Epithelial cell of prostate (primary cell): ENCODE measurements around the gene PRPSAP2.
"Not testable (repeated sequence)": the region's sequence is repeated elsewhere in the genome, so short reads cannot be mapped to it uniquely, and the experiment has no call there.

Experiments
- DNase-seq: peaks from one replicate; pipeline ENCODE4 v3.0.0-alpha.2; 2011; ENCODE audit warnings: low read depth, low spot score
- H3K27ac ChIP-seq: fragments of 450-650 bp; 2 replicates; pipeline ENCODE4 v1.5.1; 2017; ENCODE audit warnings: mild to moderate bottlenecking

The PRPSAP2 gene

DNA sequence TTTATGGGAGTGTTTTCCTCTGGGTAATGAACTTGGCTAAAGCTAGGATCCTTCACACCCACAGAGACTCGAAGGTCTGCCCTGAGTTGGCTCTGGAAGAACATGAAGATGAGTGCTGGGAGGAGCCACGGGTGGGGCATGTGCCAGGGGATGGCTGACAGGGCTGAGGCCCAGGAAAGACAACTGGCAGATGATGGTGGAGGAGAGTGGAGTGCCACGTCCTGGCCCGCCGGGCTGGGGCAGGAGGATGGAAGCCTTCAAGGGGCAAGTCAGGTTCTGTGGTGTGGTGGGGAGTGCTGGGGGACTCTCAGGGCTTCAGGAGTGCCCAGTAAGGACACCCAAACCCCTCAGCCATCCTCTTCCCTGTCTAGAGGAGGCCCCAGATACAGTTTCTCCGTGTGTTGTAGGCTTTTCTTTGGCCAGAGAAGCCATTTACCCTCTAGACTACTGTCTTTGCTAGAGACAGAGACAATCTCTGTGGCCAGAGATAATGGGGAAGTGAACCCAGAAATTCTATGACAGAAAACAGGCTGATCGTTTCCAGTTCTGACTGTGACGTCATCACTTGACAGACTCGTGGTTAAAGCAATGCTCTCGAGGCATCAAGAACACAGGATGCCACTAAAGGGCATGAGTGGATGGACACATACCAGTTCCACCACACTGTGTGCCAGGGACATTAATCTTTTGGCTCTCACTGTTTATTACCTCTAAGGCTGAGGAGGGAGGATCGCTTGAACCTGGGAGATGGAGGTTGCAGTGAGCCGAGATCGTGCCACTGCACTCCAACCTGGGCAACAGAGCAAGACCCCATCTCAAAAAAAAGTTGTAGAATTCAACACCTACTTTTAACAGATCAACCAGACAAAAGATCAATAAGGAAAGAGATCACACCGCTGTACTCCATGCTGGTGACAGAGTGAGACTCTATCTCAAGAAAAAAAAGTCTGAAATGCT is 75.4 kb downstream of the PRPSAP2 start:
- no peak for DNase-seq
- H3K27ac ChIP-seq: no peak overlapping the region

DNA sequence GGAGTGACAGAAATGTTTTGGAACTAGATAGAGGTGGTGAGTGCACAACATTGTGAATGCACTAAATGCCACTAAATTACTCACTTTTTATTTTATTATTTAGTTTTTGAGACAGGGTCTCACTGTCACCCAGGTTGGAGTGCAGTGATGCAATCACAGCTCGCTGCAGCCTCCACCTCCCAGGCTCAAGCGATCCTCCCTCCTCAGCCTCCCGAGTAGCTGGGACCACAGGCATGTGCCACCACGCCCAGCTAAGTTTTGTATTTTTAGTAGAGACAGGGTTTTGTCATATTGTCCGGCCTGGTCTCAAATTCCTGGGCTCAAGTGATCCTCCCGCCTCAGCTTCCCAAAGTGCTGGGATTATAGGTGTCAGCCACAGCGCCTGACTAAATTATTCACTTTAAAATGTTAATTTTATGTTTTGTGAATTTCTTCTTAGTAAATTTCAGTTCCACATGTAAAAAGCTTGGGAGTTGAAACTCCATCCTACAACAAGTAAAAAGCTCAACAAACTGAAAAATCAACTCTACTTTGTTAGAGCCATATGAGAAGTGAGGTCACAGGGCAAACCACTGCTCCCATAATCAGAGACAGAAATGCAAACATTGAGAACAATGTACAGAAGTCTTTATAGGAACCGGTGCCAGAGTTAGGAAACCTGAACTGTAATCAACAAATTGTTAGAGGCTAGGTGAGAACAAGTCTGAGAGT is 80.2 kb downstream of the PRPSAP2 start:
- no peak for DNase-seq
- no peak overlapping the region for H3K27ac ChIP-seq

DNA sequence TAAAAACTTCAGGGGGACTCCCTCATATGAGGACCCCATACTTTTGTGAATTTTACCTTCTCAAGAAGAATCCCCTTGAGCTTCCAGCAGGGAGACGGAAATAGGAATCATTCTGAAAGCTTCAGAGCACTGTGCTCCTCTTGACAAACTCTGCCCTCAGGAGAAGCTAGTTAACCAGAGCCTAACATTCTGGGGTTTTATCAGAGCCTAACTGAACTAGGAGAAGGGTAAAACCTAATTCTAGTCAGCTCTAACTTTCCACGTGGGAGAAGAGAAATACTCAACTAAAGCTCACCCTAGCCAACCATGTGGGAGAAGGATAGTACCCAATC is 80.7 kb downstream of the PRPSAP2 start:
- no peak overlapping the region for H3K27ac ChIP-seq
- DNase-seq: no peak

DNA sequence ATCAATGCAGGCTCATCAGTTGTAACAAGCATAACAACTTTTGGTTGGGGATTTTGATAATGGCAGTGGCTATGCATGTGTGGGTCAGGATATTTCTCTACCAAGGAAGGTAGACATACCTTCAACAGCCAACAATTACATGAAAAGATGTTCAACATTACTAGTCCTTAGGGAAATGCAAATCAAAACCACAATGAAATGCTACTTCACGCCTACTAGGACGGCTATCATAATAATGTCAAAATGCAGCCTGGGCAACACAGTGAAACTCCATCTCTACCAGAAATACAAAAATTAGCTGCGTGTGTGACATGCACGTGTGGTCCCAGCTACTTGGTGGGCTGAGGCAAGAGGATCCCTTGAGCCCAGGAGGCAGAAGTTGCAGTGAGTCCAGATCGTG is 86.7 kb downstream of the PRPSAP2 start:
- H3K27ac ChIP-seq: no peak overlapping the region
- DNase-seq: no peak

DNA sequence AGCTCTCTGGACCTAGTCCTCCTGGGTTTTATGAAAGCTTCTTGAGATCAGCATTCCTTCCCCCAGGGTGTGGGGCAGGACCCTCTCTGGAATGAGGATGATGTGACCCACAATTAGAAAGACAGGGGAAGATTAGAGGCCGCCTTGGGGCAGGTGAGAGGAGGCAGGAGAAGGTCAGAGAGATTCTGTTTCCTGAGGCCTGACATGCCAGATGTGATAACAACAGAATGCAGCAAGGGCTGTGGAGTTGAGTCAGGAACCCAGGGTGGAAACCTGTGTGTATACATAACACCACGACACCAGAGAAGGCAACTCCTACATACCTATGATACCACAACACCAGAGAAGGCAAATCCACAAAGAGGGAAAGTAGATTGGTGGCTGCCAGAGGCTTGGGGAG is 88.6 kb downstream of the PRPSAP2 start:
- no peak overlapping the region for H3K27ac ChIP-seq
- peak; percentile 27 for DNase-seq

DNA sequence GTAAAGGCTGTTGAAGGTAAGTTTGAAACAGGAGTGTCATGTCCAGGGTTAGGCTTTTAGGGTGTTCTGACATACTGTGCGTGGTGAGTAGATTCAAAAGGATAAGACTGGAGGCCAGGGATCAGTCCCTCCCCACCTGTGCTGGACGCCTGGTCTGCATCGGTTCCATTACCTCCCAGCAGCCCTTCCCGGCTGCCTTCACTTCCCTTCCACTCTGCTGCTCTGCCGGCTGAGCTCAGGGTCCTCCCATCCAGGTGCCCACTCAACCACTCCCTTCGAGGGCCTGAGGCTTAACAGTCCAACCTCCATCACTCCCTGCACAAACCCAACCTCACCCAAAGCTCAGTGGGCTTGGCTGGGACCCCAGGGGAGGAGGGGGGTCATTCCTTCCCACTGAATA is 89.9 kb downstream of the PRPSAP2 start:
- DNase-seq: no peak
- H3K27ac ChIP-seq: no peak overlapping the region

DNA sequence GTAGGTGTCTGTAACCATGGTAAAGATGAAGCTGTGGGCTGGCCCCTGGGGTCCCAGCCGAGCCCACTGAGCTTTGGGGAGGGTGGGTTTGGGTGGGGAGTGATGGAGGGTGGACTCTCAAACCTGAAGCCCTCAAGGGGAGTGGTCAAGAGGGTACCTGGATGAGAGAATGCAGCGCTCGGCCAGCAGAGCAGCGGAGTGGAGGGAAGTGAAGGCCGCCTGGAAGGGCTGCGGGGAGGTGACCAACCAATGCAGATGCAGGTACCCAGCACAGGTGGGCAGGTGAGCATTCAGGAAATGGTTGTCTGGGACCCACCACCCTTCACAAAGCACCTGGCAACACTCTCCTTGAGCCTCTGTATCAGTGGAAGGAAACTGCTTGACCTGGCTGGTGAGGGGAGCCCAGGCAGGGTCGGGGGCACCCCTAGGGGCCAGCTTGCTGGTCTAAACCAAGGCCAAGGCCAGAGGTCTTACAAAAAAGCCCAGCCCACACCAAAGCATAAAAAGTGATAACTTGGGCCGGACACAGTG is 90.6 kb downstream of the PRPSAP2 start:
- no peak for DNase-seq
- no peak overlapping the region for H3K27ac ChIP-seq

DNA sequence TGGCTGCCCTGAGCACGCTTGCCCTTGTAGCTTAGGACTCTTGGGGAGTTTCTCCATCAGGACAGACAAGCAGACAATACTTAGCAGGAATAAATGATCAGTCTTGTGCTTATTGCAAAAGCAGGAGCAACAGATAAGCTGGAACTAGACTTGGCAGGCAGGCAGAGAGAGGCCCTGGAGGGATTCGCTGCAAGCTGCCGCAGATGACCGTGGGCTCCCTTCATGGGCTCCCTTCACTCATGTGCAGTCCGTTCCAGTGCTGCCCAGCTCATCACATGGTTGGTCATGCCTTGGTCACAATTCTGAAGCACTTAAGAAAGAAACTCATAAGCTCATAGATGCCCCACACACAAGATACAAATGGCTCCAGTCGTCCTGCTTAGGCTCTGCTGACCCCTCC is 91.6 kb downstream of the PRPSAP2 start:
- H3K27ac ChIP-seq: no peak overlapping the region
- no peak for DNase-seq

DNA sequence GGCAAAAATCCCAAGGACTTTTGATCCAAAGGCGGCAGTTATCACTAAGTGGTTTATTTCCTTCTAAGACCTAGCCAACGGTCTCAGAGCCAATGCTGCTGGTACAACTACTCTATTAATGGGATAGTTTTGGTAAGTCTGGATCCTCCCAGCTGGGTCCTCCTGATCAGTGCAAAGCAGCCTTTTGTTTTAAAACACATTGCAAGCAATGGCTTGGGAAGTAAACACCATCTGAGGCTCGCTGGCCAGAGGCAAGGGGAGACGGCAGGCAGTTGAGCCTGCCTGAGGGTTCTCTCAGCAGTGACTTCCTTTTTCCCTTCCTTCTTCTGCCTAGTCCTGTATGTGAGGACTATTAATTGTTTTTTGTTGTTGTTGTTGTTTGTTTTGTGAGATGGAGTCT is 92.4 kb downstream of the PRPSAP2 start:
- H3K27ac ChIP-seq: no peak overlapping the region
- no peak for DNase-seq

DNA sequence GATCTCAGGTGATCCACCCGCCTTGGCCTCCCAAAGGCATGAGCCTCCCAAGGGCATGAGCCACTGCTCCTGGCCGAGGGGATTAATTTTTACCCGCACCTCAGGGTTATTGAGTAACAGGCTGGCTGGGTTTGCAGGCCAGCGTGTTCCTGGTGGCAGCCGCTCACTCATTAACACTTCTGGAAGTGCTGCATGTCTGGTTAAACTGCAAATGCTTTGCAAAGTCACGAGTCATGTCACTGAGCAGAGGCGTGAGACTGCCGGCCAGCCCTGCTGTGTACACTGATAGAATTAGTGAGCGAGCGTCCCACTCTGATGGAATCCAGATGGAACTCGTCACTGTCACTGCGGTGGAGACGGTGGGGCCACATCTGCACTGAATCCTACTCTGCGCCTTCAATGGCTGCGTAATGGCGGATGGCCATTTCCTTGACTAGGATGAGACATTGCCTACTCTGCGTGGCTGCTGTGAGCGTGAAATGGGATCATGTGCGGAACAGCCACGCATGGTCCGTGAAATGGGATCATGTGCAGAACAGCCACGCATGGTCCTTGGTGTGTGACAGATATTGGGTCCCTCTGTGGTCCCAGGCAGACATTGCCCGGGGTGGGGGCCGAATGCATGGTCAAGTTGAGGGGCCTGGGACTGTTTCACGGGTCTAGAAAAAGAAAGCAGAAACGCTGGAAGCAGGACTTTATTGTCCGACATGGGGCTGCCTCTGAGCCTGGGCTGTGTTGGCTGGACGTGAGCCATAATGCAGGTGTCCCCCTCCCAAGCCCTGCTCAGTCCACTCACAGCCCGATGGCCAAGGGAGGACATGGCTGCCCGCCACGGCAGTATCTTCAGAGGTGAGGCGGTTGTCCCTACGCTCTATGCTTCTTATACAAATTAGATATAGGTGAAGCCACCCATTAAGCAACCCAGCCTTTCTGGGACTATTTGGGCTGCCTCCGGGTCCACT is 93.3 kb downstream of the PRPSAP2 start:
- no peak for DNase-seq
- H3K27ac ChIP-seq: no peak overlapping the region

DNA sequence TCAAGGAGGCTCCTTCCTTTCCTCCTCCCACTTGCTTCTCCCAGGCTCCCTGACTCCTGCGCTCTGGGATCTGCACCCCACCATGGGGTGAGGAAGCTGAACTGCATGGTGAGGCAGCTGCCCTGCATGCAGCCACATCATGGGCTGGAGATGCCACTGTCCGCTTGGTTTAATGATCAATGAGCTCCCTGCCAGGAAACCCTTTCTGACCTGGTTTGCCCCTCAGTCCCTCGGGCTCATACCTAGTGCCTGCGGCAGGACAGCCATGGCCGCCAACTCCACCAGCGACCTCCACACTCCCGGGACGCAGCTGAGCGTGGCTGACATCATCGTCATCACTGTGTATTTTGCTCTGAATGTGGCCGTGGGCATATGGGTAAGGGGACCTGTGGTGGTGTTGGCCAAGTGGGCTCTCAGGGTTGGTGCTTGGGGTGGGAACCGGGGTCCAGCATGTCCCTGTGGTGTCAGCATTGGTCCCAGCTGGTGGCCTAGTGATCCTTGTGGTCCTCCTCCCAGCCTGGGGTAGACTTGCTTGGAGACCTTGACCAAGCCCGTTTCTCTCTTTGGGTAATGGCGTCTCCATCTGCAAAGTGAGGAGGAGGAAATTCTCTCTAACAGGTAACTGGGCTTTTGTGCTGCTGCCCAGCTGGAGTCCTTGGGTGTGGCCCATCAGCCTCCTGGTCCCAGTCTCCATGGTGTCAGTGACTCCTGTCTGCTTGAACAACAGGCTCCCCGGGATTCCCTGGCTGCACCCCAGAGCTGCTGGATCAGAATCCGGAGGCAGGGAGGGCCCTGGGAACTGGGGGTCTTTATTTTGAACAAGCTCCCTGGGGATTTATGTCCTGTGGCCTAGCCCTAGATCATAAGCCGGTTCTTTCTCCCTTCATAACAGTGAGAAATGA is 94.3 kb downstream of the PRPSAP2 start, which contains the start of gene SLC5A10:
SLC5A10 (plus strand) TSS at position 225 of the 902 bp plus-strand sequence; CDS start at position 266, 41 bp downstream.
- no peak within 1 kb of the TSS for H3K27ac ChIP-seq
- no peak for DNase-seq

DNA sequence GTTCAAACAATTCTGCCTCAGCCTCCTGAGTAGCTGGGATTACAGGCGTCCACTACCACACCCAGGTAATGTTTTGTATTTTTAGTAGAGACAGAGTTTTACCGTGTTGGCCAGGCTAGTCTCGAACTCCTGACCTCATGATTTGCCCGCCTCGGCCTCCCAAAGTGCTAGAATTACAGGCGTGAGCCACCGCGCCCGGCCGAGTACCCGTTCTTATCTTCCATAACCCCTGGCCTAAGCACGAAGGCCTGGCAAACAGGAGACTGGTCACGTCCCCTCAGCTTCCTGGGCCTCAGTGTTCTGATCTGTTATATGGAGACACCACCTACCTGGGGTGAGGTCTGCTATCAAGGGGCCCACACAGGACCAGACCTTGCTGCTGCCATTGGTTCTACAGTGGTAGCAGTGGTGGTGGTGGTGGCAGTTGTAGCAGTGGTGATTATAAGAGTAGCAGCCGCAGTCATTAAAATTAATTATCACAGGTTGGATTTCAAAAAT is 95.3 kb downstream of the PRPSAP2 start:
- DNase-seq: no peak

DNA sequence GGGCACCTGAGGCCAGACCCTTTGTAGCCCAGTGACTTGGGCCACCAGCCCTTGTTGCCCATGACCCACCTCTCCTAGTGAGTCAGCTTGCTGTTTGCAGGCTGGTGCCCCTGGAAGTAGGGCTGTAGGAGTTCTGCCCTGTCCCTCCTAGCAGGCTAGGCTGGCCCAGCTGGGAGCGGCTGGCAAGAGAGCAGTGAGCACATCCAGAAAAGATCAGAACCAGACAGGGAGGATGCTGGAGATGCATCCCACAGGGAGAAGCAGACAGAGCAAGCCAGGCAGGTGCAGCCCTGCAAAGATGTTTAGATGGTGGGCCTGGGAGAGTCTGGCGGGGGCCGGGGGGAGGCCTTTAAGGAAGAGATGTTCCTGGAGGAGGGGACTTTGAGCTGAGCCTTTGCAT is 96.4 kb downstream of the PRPSAP2 start:
- no peak overlapping the region for H3K27ac ChIP-seq
- DNase-seq: no peak

More for the DNA sequence above, 95.3 kb downstream of the PRPSAP2 start:
- no peak overlapping the region for H3K27ac ChIP-seq

DNA sequence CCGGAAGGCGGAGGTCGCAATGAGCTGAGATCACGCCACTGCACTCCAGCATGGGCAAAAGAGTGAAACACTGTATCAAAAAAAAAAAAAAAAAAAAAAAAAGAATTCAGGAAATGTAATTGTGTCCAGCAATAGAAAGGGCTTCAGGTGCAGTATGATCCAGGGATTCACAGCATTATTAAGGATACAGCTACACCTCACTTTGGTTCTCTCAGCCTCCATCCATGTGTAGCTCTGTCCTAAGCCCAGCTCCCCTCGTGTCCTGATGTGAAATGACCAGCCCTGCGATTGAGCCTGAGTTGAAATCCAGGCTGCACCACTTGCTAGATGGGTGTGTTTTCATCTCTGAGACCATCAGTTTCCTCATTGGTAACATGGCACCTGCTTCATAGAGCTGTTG is 97.1 kb downstream of the PRPSAP2 start:
- H3K27ac ChIP-seq: no peak overlapping the region
- DNase-seq: no peak

DNA sequence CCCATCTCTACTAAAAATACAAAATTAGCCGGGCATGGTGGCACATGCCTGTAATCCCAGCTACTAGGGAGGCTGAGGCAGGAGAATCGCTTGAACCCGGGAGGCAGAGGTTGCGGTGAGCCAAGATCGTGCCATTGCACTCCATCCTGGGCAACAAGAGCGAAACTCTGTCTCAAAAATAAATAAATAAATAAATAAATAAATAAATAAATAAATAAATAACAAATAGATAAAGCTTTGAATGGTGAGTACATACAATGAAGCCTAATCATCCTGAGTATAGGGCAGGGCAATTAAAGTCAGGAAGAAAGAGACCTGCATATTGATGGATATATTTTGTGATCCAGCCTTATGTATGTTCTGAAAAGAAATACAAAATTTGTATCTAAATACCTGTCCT is 98.1 kb downstream of the PRPSAP2 start:
- DNase-seq, H3K27ac ChIP-seq: not testable (repeated sequence)

DNA sequence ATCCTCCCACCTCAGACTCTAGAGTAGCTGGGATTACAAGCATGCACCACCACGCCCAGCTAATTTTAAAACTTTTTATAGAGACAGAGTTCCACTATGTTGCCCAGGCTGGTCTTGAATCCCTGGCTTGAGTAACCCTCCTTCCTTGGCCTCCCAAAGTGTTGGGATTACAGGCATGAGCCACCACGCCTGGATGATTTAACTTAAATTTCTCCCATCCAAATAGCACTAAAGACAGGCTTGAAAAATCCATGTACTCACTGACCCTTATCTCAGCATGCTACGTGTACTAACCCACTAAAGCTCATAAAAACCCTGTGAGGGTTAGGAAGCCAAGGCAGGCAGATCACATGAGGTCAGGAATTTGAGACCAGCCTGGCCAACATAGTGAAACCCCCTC is 98.7 kb downstream of the PRPSAP2 start:
- DNase-seq: no peak

DNA sequence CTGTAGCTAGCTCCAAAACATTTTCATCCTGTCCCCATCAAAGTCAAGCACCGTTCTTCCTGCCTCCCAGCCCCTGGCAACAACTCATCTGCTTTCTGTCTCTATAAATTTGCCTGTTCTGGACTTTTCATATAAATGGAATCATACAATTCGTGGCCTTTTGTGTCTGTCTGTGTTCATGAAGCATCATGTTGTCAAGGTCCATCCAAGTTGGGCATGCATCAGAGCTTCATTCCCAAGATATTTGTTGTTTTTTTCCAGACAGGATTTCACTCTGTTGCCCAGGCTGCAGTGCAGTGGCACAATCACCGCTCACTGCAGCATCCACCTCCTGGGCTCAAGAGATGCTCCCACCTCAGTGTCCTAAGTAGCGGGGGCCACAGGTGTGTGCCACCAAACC is 99.9 kb downstream of the PRPSAP2 start:
- H3K27ac ChIP-seq: no peak overlapping the region

More for the DNA sequence above, 98.7 kb downstream of the PRPSAP2 start:
- H3K27ac ChIP-seq: no peak overlapping the region

DNA sequence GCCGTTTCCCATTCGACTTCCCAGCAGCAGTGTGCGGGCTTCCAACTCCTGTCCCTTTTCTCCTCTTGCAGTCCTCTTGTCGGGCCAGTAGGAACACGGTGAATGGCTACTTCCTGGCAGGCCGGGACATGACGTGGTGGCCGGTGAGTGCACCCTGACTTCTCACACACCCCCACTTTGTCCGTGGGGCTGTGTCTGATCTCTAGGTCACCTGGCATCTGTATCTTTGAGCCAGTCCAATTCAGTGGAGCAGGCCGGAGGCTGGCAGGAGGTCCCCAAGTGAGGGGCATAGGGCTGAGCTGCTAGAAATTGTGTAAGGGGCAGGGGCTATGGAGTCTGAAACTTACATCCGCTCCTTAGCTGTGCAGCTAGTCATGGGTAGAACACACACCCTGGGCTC is 100.7 kb downstream of the PRPSAP2 start:
- H3K27ac ChIP-seq: no peak overlapping the region
- no peak for DNase-seq

More for the DNA sequence above, 99.9 kb downstream of the PRPSAP2 start:
- DNase-seq: no peak
